Loucy (cell line): ENCODE data around the gene CHST5.
"Not testable (repeated sequence)": the region's sequence is repeated elsewhere in the genome, so short reads cannot be mapped to it uniquely, and the experiment has no call there.

ENCODE experiments used
- EZH2phosphoT487 ChIP-seq: fragments of 200-600 bp; IDR thresholded peaks from 2 replicates; pipeline ENCODE4 v1.6.1; 2018; ENCODE audit warnings: antibody characterized with exemption, mild to moderate bottlenecking, moderate library complexity, borderline replicate concordance
- TF ChIP-seq, protein P1 (sequence below): fragments of 200-600 bp; sonication (generic); conservative IDR thresholded peaks from 2 replicates; pipeline ENCODE4 v1.5.1; 2014; ENCODE audit warnings: mild to moderate bottlenecking, antibody characterized with exemption, low read length

DNA sequence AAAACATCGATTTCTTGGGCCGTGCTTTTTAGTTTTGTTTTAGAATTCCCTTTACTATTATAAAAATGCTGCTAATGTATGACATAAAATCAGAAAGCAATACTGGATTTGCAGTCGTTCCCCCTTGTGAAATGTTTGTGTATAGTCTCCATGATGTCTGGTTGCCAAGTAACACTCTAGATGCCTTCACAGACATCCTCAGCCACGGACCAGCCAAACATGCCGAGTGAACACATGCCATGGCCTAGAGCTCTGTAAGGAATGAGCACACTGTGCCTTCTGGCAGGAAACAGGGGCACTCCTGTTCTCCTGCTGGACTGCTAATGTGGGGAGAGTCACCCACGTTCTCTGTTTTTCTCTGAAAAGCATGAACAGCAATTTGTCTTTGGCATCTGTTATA is 34.1 kb downstream of the CHST5 start:
- TF ChIP-seq, protein P1, sequence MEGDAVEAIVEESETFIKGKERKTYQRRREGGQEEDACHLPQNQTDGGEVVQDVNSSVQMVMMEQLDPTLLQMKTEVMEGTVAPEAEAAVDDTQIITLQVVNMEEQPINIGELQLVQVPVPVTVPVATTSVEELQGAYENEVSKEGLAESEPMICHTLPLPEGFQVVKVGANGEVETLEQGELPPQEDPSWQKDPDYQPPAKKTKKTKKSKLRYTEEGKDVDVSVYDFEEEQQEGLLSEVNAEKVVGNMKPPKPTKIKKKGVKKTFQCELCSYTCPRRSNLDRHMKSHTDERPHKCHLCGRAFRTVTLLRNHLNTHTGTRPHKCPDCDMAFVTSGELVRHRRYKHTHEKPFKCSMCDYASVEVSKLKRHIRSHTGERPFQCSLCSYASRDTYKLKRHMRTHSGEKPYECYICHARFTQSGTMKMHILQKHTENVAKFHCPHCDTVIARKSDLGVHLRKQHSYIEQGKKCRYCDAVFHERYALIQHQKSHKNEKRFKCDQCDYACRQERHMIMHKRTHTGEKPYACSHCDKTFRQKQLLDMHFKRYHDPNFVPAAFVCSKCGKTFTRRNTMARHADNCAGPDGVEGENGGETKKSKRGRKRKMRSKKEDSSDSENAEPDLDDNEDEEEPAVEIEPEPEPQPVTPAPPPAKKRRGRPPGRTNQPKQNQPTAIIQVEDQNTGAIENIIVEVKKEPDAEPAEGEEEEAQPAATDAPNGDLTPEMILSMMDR = not testable (repeated sequence)
- TF ChIP-seq EZH2phosphoT487 = not testable (repeated sequence)
